OCI-LY7 (cell line): ENCODE measurements around the gene B3GNT8.

ENCODE experiments used
- EZH2phosphoT487 ChIP-seq: fragments of 200-600 bp; sonication (generic); IDR thresholded peaks from 2 replicates; pipeline ENCODE4 v1.6.1; 2018; ENCODE audit warnings: low read depth, borderline replicate concordance, mild to moderate bottlenecking, mixed run types, antibody characterized with exemption, low read length, moderate library complexity, mixed read lengths
- TF ChIP-seq, protein P1 (sequence below): fragments of 200-600 bp; sonication (generic); conservative IDR thresholded peaks from 2 replicates; pipeline ENCODE4 v1.5.1; 2014; ENCODE audit warnings: mild to moderate bottlenecking, antibody characterized with exemption, low read length, moderate library complexity, mixed read lengths

DNA sequence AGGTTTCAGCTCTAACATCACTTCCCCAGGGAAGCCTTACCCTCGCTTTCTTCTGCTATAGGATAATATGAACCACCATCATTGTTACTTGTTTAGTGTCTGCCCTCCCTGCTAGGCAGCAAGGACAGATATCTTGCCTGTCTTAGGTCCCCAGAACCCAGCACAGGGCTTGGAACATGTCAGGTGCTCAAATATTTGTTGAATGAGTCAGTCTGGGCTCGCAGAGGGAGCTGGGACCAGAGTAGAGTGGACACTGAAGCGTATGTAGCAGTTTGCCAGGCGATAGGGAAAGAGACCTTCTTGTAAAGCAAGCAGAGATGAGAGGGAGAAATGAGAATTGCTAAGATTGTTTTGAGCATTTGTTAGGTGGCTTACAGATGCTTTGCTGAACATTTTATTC is 17.9 kb downstream of the B3GNT8 start:
- TF ChIP-seq, protein P1, sequence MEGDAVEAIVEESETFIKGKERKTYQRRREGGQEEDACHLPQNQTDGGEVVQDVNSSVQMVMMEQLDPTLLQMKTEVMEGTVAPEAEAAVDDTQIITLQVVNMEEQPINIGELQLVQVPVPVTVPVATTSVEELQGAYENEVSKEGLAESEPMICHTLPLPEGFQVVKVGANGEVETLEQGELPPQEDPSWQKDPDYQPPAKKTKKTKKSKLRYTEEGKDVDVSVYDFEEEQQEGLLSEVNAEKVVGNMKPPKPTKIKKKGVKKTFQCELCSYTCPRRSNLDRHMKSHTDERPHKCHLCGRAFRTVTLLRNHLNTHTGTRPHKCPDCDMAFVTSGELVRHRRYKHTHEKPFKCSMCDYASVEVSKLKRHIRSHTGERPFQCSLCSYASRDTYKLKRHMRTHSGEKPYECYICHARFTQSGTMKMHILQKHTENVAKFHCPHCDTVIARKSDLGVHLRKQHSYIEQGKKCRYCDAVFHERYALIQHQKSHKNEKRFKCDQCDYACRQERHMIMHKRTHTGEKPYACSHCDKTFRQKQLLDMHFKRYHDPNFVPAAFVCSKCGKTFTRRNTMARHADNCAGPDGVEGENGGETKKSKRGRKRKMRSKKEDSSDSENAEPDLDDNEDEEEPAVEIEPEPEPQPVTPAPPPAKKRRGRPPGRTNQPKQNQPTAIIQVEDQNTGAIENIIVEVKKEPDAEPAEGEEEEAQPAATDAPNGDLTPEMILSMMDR: no peak
- TF ChIP-seq EZH2phosphoT487: no peak
